Karpas-422 (cell line): ENCODE measurements around the gene DNAJB13. TPM values are rescaled to one million over a fixed set of nuclear protein-coding genes. Genes with fewer than 3 reads are reported as not detected.
"Not testable (repeated sequence)": the region's sequence is repeated elsewhere in the genome, so short reads cannot be mapped to it uniquely, and the experiment has no call there.

ENCODE experiments used
- DNase-seq: peaks from one replicate; pipeline ENCODE4 v3.0.0-alpha.2; 2015
- H2AFZ ChIP-seq: fragments of 200-600 bp; sonication (generic); 2 replicates; pipeline ENCODE4 v1.6.1; 2014; ENCODE audit warnings: antibody characterized with exemption, low read length, mixed read lengths
- H3K27ac ChIP-seq: fragments of 200-600 bp; sonication (generic); 2 replicates; pipeline ENCODE4 v1.5.1; 2014; ENCODE audit warnings: mild to moderate bottlenecking, low read length, moderate library complexity
- H3K27me3 ChIP-seq: fragments of 200-600 bp; sonication (generic); 2 replicates; pipeline ENCODE4 v1.6.1; 2014; ENCODE audit warnings: low read length, mixed read lengths
- H3K36me3 ChIP-seq: fragments of 200-600 bp; sonication (generic); 2 replicates; pipeline ENCODE4 v1.6.1; 2014; ENCODE audit warnings: low read length, mixed read lengths; ENCODE audit not compliant: insufficient read depth
- H3K4me1 ChIP-seq: fragments of 200-600 bp; sonication (generic); 2 replicates; pipeline ENCODE4 v1.6.1; 2014; ENCODE audit warnings: mild to moderate bottlenecking, low read length, mixed read lengths
- H3K4me2 ChIP-seq: fragments of 200-600 bp; sonication (generic); 2 replicates; pipeline ENCODE4 v1.6.1; 2014; ENCODE audit warnings: low read length, low read depth, mild to moderate bottlenecking; ENCODE audit not compliant: poor library complexity, severe bottlenecking
- H3K4me3 ChIP-seq: fragments of 200-600 bp; sonication (generic); 2 replicates; pipeline ENCODE4 v1.5.1; 2014; ENCODE audit warnings: mild to moderate bottlenecking, antibody characterized with exemption, low read length, mixed read lengths
- H3K79me2 ChIP-seq: fragments of 200-600 bp; sonication (generic); 2 replicates; pipeline ENCODE4 v1.6.1; 2014; ENCODE audit warnings: mild to moderate bottlenecking, low read length, mixed read lengths
- H3K9ac ChIP-seq: fragments of 200-600 bp; sonication (generic); 2 replicates; pipeline ENCODE4 v1.6.0; 2014; ENCODE audit warnings: low read length
- H3K9me2 ChIP-seq: fragments of 200-600 bp; sonication (generic), shearing (Covaris generic); replicated peaks from 2 replicates; pipeline ENCODE4 v1.6.0; 2014; ENCODE audit warnings: mild to moderate bottlenecking, low read length, moderate library complexity; ENCODE audit not compliant: insufficient read depth
- H3K9me3 ChIP-seq: fragments of 300-700, 200-600 bp; sonication (generic); 2 replicates; pipeline ENCODE4 v1.6.1; 2014; ENCODE audit warnings: low read length, mixed read lengths
- H4K20me1 ChIP-seq: fragments of 200-600 bp; sonication (generic); 2 replicates; pipeline ENCODE4 v1.6.1; 2014; ENCODE audit warnings: mild to moderate bottlenecking, antibody characterized with exemption, low read length, low read depth; ENCODE audit not compliant: insufficient read depth
- total RNA-seq: library from RNA; depleted of rRNA; stranded (reverse); fragments of >200 nt; shearing (Covaris generic); gene quantifications from 2 replicates; pipeline ENCODE4 v1.2.3, GENCODE V29; 2014; ENCODE audit warnings: low replicate concordance

Gene DNAJB13
- total RNA-seq, 1 experiment from 2014 or later, result not detected

DNA sequence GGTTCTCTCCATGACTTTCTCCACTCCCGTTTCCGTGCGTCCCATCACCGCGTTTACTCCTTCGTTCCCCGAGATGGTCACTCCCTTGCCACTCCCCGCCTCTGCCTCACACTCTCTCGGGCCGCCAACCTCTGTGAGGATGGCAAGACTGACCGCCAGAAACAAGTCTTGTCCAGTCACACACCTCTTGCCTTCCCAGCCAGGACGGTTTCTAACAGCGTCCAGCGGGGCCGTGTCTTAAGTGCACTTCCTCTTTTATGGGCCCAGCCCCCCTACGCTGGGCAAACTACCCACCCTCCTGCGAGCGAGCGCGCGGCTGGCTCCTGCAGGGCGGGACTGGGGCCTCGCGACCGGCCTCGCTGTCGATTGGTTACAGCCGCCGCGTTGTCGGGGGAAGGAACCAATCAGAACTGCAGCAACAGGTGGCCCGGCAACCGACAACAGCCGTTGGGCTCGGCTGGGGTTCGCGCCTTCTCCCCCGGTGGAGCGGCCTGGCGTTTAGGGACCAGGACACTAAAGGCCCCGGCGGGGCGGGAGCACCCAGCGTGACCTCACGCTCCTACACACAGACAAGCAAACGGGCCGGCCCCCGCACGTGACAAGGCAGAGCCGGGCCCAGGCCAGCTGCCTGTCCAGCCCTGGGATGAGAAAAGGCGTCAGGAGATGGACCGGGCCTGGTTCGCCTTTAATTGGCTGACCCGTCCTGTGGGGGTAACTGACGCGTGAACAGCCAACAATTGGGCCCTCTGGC, 32.3 kb downstream of the DNAJB13 start:
- H3K9ac ChIP-seq, result peak overlapping the region; percentile 98
- peaks cover 16% of the 10 kb centered on the region for H4K20me1 ChIP-seq
- no peaks in the 10 kb centered on the region for H3K27me3 ChIP-seq
- peak overlapping the region; percentile 89 for H3K4me2 ChIP-seq
- peak overlapping the region; percentile 34 for H2AFZ ChIP-seq
- H3K27ac ChIP-seq, result peak overlapping the region; percentile 96
- H3K9me2 ChIP-seq, result no peaks in the 10 kb centered on the region
- peak overlapping the region; percentile 80 for H3K4me3 ChIP-seq
- peak; percentile 99 for DNase-seq
- H3K4me1 ChIP-seq, result peaks cover 59% of the 10 kb centered on the region
- H3K79me2 ChIP-seq, result peaks cover 13% of the 10 kb centered on the region
- peaks cover 32% of the 10 kb centered on the region for H3K36me3 ChIP-seq
- no peaks in the 10 kb centered on the region for H3K9me3 ChIP-seq

DNA sequence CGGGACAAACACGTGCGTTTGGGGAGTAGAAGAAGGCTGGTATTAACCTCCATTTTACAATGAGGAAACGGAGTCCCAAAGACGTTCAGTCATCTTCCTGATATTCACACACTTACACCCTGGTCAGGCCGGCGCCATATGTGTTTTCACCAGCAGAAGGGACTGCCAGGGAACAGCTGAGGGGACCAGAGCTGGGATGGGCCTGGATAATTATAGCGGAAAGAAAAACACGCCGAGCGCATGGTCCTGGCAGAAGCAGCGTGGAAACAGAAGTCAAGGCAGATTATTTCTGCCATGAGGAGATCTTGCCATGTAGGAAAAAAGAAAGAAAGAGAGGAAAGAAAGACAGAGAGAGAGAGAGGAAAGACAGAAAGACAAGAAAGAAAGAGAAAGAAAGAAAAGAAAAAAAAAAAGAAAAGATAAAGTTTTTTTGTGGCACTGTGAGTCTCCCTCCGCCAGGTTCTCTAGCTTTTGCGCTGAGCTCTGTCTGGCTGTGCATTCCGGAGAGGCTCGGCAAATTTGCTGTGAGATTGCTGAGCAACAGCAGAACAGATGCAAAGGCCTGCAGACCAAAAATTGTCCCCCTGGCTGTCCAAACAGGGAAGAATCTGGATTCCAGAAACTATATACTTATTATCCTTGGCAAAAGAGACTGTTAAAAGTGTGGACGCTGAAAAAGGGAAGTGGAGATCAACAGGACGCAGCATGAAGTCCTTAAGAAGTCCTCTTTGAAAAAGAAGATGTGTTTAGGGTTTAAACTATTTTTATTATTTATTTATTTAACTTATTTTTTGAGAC, 33.1 kb downstream of the DNAJB13 start:
- Histone ChIP-seq H3K9me2 (no peaks in the 10 kb centered on the region), H3K36me3 (peaks cover 25% of the 10 kb centered on the region), H2AFZ (peak overlapping the region; percentile 34), H3K27me3 (no peaks in the 10 kb centered on the region), H3K9ac (peak overlapping the region; percentile 76), H3K4me1 (peaks cover 53% of the 10 kb centered on the region), H3K27ac (peak overlapping the region; percentile 96), H3K79me2 (peaks cover 13% of the 10 kb centered on the region), H3K9me3 (no peaks in the 10 kb centered on the region), H3K4me3 (peak overlapping the region; percentile 80), H3K4me2 (peak overlapping the region; percentile 89), H4K20me1 (peaks cover 8% of the 10 kb centered on the region)
- peak; percentile 75 for DNase-seq

DNA sequence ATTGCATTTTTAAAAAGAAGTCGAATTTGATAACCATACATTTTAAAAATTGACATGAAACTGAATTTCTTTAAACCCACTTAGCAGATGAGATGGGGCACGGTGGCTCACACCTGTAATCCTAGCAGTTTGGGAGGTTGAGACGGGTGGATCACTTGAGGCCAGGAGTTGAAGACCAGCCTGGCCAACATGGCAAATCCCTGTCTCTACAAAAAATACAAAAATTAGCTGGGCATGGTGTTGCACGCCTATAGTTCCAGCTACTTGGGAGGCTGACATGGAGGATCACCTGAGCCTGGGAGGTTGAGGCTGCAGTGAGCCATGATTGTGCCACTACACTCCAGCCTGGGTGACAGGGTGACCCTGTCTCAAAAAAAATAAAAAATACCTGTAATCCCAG, 34.8 kb downstream of the DNAJB13 start:
- H3K36me3 ChIP-seq, result peaks cover 13% of the 10 kb centered on the region
- not testable (repeated sequence) for H3K9ac ChIP-seq

DNA sequence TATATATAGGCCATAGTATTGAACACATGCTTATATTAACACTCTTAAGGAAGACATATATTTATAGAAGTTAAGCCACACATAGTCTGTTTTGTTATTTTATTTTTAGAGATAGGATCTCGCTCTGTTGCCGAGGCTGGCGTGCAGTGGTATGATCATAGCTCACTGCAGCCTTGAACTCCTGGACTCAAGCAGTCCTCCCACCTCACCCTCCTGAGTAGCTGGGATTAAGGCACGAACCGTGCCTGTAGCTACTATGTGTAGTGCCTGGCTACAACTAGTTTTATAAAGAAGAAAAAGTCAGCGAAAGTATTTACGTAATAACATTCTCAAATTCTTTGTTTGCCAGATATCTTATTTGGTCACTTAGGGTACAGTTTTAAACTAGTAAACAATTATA, 37.4 kb downstream of the DNAJB13 start:
- Histone ChIP-seq H3K9ac (no peak overlapping the region), H3K4me2 (no peak overlapping the region), H3K79me2 (no peaks in the 10 kb centered on the region), H3K9me2 (no peaks in the 10 kb centered on the region), H2AFZ (no peak overlapping the region), H3K27me3 (no peaks in the 10 kb centered on the region), H3K4me3 (no peak overlapping the region), H3K36me3 (no peaks in the 10 kb centered on the region), H3K4me1 (peaks cover 62% of the 10 kb centered on the region), H3K27ac (no peak overlapping the region), H3K9me3 (no peaks in the 10 kb centered on the region), H4K20me1 (no peaks in the 10 kb centered on the region)
- no peak for DNase-seq

More for the DNA sequence above, 34.8 kb downstream of the DNAJB13 start:
- H3K27me3 ChIP-seq, H3K9me2 ChIP-seq, H3K4me2 ChIP-seq, DNase-seq, H2AFZ ChIP-seq, H3K4me3 ChIP-seq, H3K27ac ChIP-seq, H4K20me1 ChIP-seq, H3K9me3 ChIP-seq: not testable (repeated sequence)
- Histone ChIP-seq H3K79me2 (peaks cover 13% of the 10 kb centered on the region), H3K4me1 (peaks cover 48% of the 10 kb centered on the region)

DNA sequence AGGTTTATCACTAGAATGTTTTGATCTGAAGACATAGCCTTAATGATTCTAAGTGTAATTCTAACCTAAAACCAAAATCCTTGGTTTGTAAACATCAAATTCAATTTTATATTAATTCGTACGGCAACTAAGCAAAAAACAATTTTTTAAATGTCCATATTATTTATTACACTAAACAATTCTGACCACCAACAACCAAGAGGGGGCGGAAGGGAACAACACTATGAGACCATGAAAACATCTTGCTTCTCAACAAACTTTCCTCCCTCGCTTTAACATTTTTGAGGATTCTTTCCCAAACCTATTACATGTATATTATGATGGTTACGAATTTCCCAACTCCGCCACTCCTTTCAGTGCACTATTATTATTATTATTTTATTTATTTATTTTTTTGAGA, 38.3 kb downstream of the DNAJB13 start:
- Histone ChIP-seq H3K36me3 (no peaks in the 10 kb centered on the region), H3K27ac (no peak overlapping the region), H3K4me2 (peak overlapping the region; percentile 22), H3K27me3 (no peaks in the 10 kb centered on the region), H3K9me3 (no peaks in the 10 kb centered on the region), H3K9ac (no peak overlapping the region), H4K20me1 (no peaks in the 10 kb centered on the region), H2AFZ (no peak overlapping the region), H3K4me1 (peaks cover 62% of the 10 kb centered on the region), H3K4me3 (no peak overlapping the region), H3K79me2 (no peaks in the 10 kb centered on the region), H3K9me2 (no peaks in the 10 kb centered on the region)
- DNase-seq, result peak; percentile 42

DNA sequence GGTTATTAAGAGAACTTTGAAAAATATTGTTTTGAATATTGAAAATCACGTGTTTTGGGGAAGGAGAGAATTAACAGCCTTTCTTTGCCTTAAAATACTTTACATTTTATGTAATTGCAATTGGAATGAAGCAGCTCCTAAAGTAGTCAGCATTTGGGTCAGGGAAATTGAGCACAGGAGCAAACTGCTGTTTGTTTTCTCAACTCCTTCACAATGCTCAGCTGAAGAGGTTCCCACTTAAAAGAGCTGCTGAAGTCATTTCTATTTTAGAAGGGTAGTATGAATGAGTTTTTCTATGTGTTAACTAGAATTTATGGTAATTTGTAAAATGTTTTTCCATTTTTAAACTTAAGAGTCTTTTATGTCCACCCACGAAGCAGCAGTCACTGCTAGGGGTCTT, 39.9 kb downstream of the DNAJB13 start:
- Histone ChIP-seq H3K9me2 (no peaks in the 10 kb centered on the region), H3K27me3 (no peaks in the 10 kb centered on the region), H3K79me2 (no peaks in the 10 kb centered on the region), H4K20me1 (no peaks in the 10 kb centered on the region), H3K9me3 (no peaks in the 10 kb centered on the region), H2AFZ (no peak overlapping the region), H3K36me3 (no peaks in the 10 kb centered on the region), H3K4me3 (peak overlapping the region; percentile 42; the same call in 1 of the 2 replicates), H3K27ac (peak overlapping the region; percentile 72), H3K9ac (peak overlapping the region; percentile 47), H3K4me2 (peak overlapping the region; percentile 58), H3K4me1 (peaks cover 71% of the 10 kb centered on the region)
- peak; percentile 43 for DNase-seq

DNA sequence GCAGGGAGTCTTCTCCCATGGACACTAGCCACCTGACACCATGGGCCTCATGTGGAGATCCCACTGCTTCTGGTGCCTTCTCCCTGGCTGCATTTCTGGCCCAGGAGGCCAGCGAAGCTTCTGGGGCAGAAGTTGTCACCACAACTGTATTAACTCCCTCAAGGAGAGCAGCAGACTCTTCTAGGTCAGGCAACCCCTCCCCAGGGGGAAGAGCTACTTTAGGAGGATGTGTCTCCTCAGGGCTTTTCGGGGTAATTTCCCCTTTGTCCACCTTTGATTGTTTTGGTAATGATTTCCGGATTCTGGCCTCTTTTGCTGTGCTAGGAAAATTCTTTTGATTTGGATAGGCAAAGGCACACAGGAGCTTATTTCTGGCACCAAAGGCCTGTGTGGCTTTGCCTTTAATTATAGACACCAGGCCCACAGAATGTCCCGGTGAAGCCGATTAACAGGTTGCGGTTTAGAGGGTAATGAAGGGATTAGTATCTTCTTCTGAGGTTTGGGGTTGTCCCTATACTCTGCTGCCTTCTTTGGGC, 40.7 kb downstream of the DNAJB13 start:
- Histone ChIP-seq H2AFZ (no peak overlapping the region), H3K9ac (peak overlapping the region; percentile 47), H3K4me3 (peak overlapping the region; percentile 42; the same call in 1 of the 2 replicates), H3K36me3 (no peaks in the 10 kb centered on the region), H3K9me2 (no peaks in the 10 kb centered on the region), H4K20me1 (no peaks in the 10 kb centered on the region), H3K27ac (peak overlapping the region; percentile 72), H3K79me2 (no peaks in the 10 kb centered on the region), H3K9me3 (no peaks in the 10 kb centered on the region), H3K4me1 (peaks cover 78% of the 10 kb centered on the region), H3K4me2 (peak overlapping the region; percentile 58), H3K27me3 (no peaks in the 10 kb centered on the region)
- peak; percentile 93 for DNase-seq

DNA sequence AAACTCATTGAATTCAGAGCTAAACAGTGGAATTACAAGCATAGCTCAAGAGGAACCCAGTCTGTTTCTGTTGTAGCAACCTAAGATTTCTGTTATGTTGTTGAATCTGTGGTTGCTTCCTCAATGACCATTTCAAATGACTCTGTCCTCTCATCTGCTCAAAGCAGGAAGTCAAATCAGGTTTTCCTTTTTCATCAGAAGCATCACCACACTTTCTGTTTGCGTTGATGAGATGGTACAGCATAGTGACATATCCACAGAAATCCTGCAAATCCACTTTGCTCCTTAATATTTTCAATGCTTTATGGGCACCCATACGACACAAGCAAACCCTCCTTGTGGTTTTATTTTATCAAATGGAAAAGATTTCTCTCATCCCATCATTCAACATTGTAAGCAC, 44.4 kb downstream of the DNAJB13 start:
- 0 out of 2 replicates have a peak overlapping the region, but pooled peaks have one; percentile 17 for H3K9ac ChIP-seq
- H2AFZ ChIP-seq, result no peak overlapping the region
- peak; percentile 82 for DNase-seq
- no peaks in the 10 kb centered on the region for H3K36me3 ChIP-seq
- H3K9me3 ChIP-seq, result no peaks in the 10 kb centered on the region
- no peaks in the 10 kb centered on the region for H3K79me2 ChIP-seq
- peak overlapping the region; percentile 18 for H3K4me2 ChIP-seq
- no peaks in the 10 kb centered on the region for H3K27me3 ChIP-seq
- no peaks in the 10 kb centered on the region for H4K20me1 ChIP-seq
- H3K9me2 ChIP-seq, result no peaks in the 10 kb centered on the region
- no peak overlapping the region for H3K4me3 ChIP-seq
- H3K4me1 ChIP-seq, result peaks cover 94% of the 10 kb centered on the region
- H3K27ac ChIP-seq, result peak overlapping the region; percentile 66
